ENCODE data around the gene FAT1.

The FAT1 gene

DNA sequence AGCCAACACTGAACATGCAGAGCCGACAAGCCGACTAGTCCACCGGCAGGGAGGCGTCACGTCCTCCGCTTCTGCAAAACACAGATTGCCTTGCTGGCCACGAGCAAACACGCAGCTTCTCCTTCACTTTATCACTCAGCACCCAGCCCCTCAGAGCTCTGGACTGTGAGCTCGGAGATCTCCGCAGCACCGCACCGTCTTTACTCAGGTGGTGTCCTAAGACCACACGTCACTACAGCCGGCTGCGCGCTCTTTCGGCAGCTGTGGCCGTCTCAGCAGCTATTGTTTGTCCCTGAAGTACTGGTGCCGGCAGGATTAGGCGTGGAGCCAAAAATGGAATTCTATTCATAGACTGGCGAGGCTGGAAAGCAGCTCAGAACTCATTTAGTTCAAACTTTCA, 72.0 kb downstream of the FAT1 start:
- no peak for DNase-seq (ENCODE audit: low read depth in 2 of 2)

DNA sequence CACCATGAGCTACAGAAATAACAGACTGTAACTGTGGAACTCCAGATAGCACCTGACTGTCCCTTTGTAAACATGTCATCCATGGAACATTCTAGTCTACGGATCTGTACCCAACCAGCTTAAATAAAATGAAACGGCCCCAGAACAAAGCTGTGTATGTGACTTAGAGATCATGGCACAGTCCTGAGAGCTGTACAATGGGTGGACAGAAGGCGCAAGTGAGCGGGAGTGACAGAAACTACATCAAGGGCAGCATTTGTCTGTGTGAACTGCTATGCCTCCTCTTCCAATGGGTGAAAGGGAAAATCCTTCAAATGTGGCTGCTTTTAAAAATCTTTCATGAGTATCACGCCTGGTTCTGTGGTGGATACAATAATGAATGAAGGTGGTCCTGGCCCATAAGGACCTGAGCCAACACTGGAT, 72.5 kb downstream of the FAT1 start:
- no peak for DNase-seq (ENCODE audit: low read depth in 2 of 2)

DNA sequence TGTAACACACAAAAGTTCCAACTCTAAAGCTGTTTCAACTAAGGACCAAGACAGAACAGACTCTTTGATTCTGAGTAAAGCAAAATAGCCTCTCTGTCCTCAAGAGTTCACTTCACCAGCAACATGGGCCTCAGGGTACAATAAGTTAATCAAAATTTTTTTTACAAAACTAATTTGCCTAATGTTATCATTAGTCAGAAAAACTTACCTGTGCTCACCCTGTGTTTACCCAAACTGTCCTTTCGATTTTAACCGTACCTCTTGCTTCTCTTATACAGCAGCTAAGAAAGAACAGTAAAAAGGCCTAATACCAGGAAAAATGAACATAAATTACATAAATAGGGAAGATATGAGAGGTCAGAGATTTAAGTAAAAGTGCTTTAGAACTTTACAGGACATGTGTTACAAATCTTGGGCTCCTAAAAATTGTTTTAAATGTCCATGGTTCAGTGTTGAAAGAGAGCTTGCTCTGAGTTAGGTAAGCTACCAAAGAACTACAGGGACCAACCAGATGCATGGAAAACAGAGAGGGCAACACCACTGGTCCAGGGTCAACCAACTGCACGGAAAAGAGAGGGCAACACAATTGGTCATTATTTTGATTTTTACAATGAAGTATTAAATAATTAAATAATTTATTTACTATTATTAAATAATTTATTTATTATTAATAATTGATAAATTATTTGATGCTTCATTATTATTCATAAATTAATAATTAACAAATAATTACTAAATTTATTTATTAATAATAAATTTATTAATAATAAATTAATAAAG, 73.1 kb downstream of the FAT1 start:
- DNase-seq (ENCODE audit: low read depth in 2 of 2), result no peak

DNA sequence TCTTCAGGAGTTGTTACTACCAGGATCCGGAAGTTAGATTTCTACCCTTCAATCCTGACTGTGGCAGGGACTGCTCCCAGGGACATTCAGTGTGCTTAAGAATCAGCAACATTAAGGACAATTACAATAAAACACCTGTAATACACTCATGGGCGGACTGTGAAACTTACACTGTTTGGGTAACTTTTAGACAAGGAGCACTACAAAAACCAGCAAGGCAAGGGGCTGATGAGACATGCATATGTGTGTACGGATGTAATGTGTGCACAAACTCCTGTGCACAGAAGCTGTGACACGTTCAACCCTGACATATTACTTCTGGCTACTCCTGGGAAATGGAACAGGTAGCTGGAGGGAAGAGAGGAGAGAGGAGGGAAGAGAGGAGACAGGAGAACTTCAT, 75.8 kb downstream of the FAT1 start:
- no peak for DNase-seq (ENCODE audit: low read depth in 2 of 2)

DNA sequence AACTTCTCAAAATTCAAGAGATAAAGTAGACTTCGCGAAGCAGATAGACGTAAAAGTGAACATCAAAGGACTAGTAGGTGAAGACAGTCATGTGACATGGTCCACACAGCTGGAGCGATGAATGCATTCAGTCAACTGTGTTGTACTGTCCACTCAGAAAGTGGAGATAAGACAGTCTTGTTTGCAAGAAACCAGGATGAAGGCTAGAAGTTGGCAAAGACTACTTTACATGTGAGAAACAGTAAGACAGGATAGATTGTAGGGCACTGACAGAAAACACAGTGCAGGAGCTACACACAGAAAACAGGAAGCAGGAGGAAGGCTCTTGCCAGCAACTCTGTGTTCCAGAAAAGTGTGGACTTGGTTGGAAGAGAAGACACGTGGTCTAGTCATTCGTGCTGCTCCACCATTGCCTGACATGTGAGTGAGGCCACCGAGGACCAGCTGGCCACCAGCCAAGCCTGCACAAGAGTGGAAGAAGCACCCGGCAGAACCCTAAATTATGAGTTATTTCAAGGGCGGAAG, 78.9 kb downstream of the FAT1 start:
- DNase-seq (ENCODE audit: low read depth in 2 of 2), result no peak

DNA sequence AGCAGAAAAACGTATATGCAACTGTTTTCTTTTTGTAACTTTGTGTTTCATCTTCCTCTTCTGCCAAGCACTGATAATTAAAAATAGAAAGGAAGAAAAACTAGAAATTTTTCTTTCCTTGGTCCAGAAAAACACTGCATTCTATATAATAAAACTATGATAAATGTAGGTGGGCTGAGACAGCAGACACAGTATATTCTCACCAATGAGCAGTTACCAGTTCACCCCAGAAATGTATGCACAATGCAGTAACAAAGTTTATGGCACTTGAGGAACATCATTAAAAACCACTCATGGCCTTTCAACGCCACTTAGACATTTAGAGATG, 79.4 kb downstream of the FAT1 start:
- no peak for DNase-seq (ENCODE audit: low read depth in 2 of 2)

DNA sequence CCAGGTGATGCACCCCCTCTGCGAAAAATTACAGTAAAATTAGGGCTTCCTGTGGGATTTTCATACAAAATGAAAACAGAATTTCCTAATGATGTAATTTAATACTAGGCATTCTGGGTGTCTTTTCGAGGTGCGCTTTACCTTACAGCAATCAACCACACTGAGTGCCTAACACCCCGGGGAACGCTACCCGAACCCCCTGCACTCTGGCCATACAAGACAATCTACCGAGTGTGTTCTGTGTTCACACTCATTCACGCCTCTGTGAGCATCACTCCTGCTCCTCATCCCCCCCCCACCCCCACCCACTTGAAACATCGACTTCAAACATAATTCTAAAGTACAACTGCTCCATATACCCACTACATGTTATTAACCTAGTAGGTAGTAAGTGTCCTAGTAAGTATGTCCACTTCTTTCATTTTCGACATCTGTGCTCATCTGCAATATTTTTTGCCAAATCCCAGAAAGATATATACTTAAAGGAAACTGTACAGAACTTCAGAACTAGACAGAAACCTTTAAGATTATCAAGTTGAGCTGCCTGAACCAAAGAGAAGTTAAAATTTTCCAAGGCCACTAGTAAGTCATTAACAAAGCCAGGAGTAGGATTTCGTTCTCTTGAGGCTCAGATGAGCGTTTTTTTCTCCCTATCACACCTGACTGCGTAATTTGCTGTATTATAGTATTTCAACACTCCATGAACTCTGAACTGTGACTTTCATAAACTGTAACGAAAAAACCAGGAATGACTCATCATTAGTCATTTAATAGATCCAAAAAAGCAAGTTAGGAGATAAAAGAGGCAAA, 80.0 kb downstream of the FAT1 start:
- DNase-seq (ENCODE audit: low read depth in 2 of 2), result no peak

DNA sequence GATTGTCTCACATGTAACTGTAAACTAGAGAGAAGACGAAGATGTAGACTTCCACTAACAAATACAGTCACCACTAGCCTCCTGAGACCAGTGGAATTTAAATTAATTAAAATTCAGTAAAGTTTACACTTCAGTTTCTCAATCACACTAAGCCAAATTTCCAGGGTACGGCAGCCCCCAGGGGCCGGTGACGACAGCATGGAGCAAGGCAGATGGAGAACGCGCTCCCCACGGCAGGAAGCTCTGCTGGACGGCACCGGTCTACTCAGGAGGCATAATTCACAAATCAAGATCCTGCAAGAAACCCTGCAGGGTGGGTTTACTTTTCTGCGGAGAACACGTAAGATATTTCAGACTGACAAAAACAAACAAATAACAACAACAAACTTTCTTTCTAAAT, 80.7 kb downstream of the FAT1 start:
- DNase-seq (ENCODE audit: low read depth in 2 of 2), result no peak

DNA sequence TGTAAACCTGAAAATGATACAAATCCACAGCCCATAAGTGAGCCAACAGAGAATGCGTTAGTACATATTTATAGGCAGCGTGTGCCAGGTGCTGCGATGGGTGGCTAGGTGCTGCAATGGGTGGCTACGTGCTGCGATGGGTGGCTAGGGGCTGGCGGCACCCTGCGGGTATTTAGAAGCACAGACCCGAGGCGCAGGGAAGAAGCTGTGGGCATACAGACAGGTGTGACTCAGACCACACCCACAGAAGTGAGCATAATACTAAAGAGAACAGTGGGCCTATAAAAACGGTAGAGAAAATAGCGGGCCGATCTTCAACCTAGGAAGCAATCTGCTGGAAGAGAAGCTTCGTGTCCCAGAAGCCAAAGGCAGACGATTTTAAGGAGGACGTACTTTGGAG, 81.1 kb downstream of the FAT1 start:
- DNase-seq (ENCODE audit: low read depth in 2 of 2), result no peak

DNA sequence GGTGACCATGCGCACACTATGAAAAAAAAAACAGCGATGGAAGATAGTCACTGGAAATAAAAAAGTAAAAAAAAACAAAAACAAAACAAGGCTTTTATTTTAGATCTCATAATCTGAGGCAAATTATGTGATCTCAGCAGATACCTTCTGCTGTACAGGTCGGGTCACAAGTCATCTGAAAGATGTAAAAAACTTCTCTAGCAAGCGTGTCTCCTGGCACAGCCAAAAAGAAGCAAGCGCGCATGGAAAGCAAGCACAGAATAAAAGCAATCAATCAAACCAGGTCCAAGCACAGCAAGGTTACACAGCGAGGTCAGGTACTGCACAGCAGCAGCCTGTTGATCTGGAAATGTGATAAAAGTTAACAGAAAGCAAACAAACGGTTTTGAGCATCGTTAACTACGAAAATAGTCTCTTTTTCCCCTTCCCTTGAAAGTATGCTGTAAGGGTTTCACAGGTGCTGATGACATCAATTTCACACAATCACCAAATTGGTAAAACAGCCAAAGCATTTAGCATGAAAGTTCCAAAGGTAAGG, 89.0 kb downstream of the FAT1 start:
- DNase-seq (ENCODE audit: low read depth in 2 of 2), result no peak

DNA sequence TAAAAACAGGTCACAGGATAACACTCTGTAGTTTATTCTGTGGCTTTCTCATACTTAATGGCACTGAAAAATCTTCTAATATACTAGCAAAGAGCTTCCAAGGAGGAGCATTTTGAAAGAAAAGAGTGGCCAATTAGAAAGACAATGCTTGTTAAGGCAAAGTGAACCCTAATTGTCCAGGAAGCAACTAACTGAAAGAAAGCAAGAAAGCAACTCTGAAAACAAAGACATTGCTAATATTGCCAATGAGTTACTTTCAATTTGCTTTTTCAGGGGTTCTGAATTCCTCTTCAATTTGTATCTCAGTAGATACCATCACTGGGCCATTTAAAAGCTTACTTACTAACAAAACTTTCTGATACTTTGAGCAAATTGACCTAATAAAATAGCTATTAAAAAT, 89.8 kb downstream of the FAT1 start:
- DNase-seq (ENCODE audit: low read depth in 2 of 2), result no peak

DNA sequence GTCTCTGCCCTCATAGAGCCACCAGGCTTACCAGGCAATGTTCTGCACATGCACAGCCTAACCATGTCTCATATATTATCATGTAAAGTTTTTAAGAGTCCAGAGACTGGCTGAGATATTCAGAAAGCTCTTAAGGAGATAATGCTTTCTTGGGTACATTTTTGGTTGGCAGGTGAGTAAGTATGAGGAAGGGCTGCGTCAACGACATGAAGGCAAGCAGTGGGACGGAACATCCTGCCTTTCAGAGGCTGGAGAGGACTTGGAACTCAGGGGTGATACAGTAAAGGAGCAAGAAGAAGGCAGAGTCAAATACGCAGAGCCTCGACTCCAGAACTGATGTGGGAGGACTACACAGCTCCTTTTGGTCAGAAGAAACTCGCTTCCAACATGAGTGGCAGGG, 93.5 kb downstream of the FAT1 start:
- DNase-seq (ENCODE audit: low read depth in 2 of 2), result no peak

DNA sequence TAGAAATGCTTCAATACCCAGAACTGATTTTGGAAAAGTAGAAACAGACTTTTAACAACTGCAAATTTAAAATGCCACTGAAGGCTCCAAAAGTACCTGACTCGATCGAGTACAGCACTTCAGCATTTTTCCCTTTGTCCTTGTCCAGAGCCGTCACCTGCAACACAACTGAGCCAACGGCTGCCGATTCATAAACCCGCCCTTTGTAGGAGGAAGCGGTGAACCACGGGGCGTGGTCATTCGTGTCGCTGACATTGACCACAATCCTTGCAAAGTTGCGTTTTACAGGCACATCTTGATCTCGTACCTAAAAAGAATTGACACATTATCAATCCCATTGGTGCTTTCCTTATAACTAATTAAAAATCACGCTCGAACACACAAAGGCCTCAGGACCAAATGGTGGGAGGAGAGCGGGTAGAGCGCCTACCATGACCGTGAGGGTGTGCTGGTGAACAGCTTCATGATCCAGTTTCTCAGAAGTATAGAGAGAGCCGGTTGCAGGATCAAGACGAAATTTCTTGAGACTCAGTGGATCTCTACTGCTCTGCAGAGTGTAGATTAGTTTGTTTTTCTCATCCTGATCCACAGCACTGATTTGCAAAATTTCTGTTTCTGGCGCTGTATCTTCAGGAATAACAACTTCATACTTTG, 95.5 kb downstream of the FAT1 start:
- DNase-seq (ENCODE audit: low read depth in 2 of 2), result no peak

DNA sequence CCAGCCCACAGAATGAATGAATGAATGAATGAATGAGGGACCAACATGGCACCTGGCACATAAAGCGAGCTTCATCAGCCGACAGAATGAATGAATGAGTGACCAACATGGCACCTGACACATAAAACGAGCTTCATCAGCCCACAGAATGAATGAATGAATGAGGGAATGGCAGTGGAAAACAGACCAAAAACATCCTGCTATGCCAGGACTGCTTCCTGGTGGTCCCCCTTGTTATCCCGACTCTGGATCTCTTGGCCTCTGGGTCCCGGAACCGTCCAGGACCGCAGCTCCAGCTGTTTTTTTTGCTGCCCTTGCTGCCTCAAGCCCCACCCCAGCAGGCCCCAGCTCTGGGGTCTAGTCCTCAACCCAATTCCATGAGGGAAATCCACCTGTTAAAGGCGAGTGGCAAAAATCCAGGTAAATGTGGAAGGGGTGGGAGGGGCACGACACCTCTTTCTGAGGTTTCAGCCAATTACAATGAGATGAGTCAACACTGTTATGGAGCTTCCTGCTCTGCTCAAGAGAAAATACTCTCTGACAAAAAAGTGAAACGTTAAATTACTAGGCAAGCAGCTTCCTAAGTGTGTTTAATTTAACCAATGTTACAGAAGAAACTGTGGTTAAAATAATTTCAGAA, 96.3 kb downstream of the FAT1 start:
- DNase-seq (ENCODE audit: low read depth in 2 of 2), result no peak

DNA sequence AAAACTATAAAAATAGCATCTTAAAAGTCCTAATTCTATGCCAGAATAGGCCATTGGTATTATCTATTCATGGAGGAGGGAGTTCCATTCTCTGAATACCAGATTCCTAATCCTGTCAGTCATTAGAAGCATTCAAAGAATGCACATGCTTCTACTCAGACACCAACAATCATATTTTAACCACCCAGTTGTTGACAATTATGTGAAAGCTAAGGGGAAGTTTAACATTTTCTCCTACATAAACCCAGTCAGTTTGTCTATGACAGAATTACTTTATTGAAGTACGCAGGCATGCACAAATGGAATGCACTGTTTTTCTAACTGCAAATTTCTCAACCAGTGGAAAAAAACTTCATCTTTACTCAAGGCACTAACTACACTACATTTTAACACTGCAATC, 98.7 kb downstream of the FAT1 start:
- DNase-seq (ENCODE audit: low read depth in 2 of 2), result no peak

DNA sequence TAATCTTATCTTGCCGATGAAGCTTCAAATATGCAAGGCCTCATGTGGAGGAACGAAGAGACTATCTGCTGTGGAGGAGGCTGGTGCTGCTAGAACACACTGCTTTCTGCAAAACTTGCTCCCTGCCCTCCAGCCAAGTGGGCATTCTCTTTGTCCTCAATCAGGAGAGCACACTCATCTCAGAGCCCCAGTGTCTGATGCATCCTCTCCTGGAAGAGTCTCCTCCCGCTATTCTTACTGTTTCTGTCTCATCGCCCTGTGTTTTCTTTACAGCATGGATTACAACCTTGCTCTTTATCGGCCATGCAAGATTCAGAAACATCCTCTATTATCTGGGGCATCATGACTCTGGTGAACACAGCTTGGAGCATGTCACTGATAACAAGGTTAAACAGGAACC, 100.1 kb downstream of the FAT1 start:
- no peak for DNase-seq (ENCODE audit: low read depth in 2 of 2)

DNA sequence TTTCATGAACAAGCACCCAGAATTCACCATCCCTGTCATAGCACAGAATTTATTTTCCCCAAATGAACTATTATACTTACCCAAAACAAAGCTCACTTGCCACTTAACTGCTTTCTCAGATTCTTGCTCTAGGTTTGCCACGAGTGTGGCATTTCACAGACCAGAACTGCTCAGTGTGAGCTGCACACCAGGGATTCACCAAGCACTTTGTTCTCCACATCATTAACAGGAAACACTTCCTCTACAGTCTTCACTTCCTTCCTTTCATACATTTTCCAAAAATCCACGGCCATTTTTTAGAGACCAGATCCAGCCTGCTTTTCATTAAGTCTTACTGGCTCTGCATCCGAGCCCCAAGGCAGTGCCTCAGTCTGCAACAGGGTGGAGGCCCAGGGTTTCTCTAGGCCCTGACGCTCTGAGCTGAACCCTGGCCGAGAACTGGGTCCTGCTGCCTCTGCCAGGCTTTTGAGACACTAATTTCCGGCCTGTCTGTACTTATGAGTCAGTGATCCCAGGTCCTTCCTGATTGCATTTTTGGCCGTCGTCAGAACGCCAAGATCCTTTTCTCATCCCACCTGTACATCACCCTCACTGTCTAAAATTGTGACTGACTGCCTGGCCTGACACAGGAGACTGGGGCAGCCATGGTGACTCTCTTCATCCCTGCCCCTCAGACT, 100.7 kb downstream of the FAT1 start:
- DNase-seq (ENCODE audit: low read depth in 2 of 2), result no peak

DNA sequence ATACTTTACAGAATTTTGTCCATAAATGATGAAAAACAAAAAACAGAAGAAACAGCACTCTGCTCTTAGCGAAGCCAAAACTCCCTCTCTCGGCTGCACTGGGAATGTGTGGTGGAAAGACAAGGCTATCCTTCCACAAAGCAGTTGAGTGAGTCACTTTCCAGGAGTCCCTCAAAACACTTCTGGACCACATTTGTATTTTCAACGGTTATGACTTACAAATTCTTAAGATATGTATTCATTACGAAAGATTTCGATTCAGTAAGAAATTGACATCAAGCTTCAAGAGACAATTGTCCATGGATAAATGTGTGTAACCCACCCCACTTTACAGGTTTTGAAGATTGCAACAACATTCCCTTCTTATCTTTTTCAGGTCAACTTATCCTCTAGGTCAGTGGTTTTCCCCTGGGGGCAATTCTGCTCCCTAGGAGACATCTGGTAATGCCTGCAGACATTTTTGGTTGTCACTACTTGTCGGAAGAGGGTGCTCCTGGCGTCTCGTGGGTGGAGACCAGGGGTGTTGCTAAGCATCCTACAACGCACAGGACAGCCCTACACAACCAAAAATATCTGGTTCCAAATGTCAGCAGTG, 101.6 kb downstream of the FAT1 start:
- no peak for DNase-seq (ENCODE audit: low read depth in 2 of 2)

DNA sequence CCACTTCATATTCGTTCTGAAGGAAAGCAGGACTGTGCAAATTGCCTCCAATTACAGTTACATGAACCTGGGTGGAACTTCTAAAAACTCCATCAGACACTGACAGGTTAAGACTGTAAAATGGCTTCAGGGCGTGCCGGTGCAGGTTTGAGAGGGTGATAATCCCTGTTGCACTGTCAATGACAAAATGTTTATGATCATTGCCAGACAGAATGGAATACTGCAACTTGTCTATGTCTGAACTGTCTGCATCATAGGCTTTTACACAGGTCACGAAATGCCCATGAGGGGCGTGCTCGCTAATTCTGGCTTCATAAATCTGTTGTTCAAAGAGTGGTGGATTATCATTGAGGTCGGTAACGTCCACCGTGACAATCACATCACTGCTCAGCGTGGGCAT, 104.6 kb downstream of the FAT1 start:
- DNase-seq (ENCODE audit: low read depth in 2 of 2), result no peak

DNA sequence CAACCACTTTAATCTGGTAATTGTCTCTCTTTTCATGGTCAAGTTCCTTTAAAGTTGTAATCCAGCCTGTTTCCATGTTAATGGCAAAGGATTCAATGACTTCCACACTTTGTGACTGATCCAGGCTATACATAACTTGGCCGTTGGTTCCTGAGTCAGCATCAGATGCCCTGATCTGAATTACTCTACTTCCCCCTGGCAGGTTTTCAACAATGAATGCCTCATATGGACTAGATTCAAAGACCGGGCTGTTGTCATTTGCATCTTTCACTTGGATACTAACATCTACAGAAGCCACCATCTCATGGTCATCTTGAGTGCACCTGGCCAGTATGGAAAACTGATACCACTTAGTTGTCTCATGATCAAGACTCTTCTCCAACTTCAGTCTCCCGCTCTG, 105.7 kb downstream of the FAT1 start:
- DNase-seq (ENCODE audit: low read depth in 2 of 2), result no peak

DNA sequence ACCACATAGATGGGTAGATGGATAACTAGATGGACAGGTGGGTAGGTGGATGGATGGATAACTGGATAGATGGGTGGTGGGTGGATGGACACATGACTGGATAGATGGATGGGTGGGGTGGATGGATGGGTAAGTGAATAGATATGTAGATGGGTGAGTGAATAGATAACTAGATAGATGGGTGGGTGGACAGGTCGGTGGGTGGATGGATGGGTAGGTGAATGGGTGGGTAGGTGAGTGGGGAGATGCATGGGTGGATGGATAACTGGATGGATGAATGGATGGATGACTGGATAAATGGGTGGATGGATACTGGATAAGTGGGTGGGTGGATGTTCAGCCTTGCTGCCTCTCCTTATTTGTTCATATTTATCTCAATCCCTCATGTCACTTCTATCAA, 116.2 kb downstream of the FAT1 start:
- DNase-seq (ENCODE audit: low read depth in 2 of 2), result no peak
